BLaER1 treated with 17β-estradiol and CSF1 and Interleukin-3, amounts not matched to agents 10 nM and 100 nM (cell line): Measurements from ENCODE around the gene CD164.

ENCODE experiments used
- H3K27ac ChIP-seq, 11 experiments: shearing (Covaris generic); formaldehyde crosslinking; 2 replicates each; pipeline ENCODE4 v1.8.1; 2022
- H3K27me3 ChIP-seq, 11 experiments: shearing (Covaris generic); formaldehyde crosslinking; 2 replicates each; pipeline ENCODE4 v1.8.1; 2022
- H3K36me3 ChIP-seq, 11 experiments: shearing (Covaris generic); formaldehyde crosslinking; 2 replicates each; pipeline ENCODE4 v1.8.1; 2022
- H3K4me1 ChIP-seq, 10 experiments: shearing (Covaris generic); formaldehyde crosslinking; 2 replicates each; pipeline ENCODE4 v1.8.1; 2022
- H3K4me2 ChIP-seq, 11 experiments: shearing (Covaris generic); formaldehyde crosslinking; 2 replicates each; pipeline ENCODE4 v1.8.1; 2022
- H3K4me3 ChIP-seq, 10 experiments: shearing (Covaris generic); formaldehyde crosslinking; 2 replicates each; pipeline ENCODE4 v1.8.1; 2022
- H3K9ac ChIP-seq, 11 experiments: shearing (Covaris generic); formaldehyde crosslinking; 2 replicates each; pipeline ENCODE4 v1.8.1; 2022
- H3K9me3 ChIP-seq, 11 experiments: shearing (Covaris generic); formaldehyde crosslinking; replicated peaks in 1 of 11; 2 replicates each; pipeline ENCODE4 v1.8.1; 2022
- H4K20me1 ChIP-seq, 11 experiments: shearing (Covaris generic); formaldehyde crosslinking; 2 replicates each; pipeline ENCODE4 v1.8.1; 2022
- Cebpa-rat ChIP-seq, 11 experiments: shearing (Covaris generic); IDR thresholded peaks; 2 replicates each; pipeline ENCODE4 v1.8.1; 2022

The CD164 gene

GRCh38 chr6:109358204-109358603 lies 24.1 kb downstream of the CD164 start:
- Histone ChIP-seq H3K27ac (no peak overlapping the region), H3K36me3 (peaks cover 84 to 97% (median 92%) of the 10 kb centered on the region in 11 experiments), H3K4me3 (no peak overlapping the region), H3K9ac (no peak overlapping the region), H3K27me3 (no peaks in the 10 kb centered on the region), H3K9me3 (peaks cover 70 to 76% (median 75%) of the 10 kb centered on the region in 11 experiments), H4K20me1 (peaks cover 0 to 31% (median 3%) of the 10 kb centered on the region in 11 experiments; a peak in 7 of 22 replicates), H3K4me2 (no peak overlapping the region), H3K4me1 (peaks cover 0 to 19% (median 7%) of the 10 kb centered on the region in 10 experiments; a peak in 12 of 20 replicates)
- no peak for TF ChIP-seq Cebpa-rat (IDR thresholded peaks at IDR 0.05)

- Histone ChIP-seq H3K4me3 (no peak overlapping the region), H3K4me2 (no peak overlapping the region), H3K36me3 (peaks cover 64 to 81% (median 73%) of the 10 kb centered on the region in 11 experiments), H3K27me3 (no peaks in the 10 kb centered on the region), H4K20me1 (peaks cover 0 to 12% (median 0%) of the 10 kb centered on the region in 11 experiments; a peak in 3 of 22 replicates), H3K4me1 (peaks cover 17 to 38% (median 21%) of the 10 kb centered on the region in 10 experiments), H3K9me3 (peaks cover 53 to 56% (median 56%) of the 10 kb centered on the region in 11 experiments), H3K27ac (no peak overlapping the region), H3K9ac (no peak overlapping the region)
- no peak for TF ChIP-seq Cebpa-rat (IDR thresholded peaks at IDR 0.05)
Measured at GRCh38 chr6:109356237-109356636, 26.0 kb downstream of the CD164 start.

DNA sequence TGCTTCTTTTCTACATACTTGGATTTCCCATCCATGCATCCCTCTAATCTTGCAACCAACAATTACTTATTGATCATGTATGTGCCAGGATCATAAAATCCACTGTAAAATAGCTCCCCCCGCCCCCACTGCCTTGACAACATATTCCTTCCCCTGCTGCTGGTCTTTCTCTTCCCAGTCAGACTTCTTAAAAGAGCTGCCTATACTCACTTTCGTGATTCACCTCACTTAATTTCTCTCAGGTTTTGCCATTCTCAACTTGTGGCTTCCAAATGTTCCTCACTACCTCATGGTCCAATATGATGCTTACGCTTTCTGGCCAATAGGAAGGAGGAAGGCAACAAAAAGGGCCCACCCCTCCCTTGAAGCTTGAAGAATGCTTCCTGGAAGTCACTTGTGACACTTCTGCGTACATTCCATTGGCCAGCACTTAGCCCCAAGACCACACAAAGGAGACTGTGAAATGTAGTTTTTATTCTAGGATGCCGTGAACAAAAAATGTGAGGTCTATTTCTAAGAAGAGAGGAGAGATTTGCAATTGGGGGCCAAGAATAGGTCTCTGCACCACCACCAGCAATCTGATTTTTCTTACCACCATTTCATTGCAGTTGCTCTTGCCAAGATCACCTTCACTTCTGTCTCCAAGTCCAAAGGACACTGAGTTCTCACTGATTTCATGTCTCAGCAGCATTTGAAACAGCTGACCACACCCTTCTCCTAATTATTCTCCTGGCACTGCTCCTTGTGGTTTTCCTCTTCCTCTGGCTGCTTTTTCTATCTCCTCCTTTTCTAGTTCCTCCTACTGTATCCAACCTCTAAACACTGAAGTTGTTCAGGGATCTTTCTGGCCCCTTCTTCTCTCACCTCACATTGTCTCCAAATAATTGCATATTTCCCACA lies 30.8 kb downstream of the CD164 start:
- H3K27me3 ChIP-seq: no peaks in the 10 kb centered on the region
- peak overlapping the region in 4 of 10 experiments; percentile 4 to 32 (median 23); a peak in 6 of 20 replicates for H3K4me3 ChIP-seq
- H3K9ac ChIP-seq: peak overlapping the region in 4 of 11 experiments; percentile 16 to 39 (median 22); a peak in 5 of 22 replicates
- no peaks in the 10 kb centered on the region for H4K20me1 ChIP-seq
- peaks cover 16 to 46% (median 28%) of the 10 kb centered on the region in 11 experiments for H3K36me3 ChIP-seq
- H3K9me3 ChIP-seq: peaks cover 8 to 9% (median 9%) of the 10 kb centered on the region in 11 experiments
- H3K4me2 ChIP-seq: peak overlapping the region; percentile 59 to 95 (median 80)
- H3K27ac ChIP-seq: peak overlapping the region in 5 of 11 experiments; percentile 11 to 42 (median 27); a peak in 6 of 22 replicates
- TF ChIP-seq Cebpa-rat (IDR thresholded peaks at IDR 0.05): no peak
- H3K4me1 ChIP-seq: peaks cover 13 to 76% (median 44%) of the 10 kb centered on the region in 10 experiments

DNA sequence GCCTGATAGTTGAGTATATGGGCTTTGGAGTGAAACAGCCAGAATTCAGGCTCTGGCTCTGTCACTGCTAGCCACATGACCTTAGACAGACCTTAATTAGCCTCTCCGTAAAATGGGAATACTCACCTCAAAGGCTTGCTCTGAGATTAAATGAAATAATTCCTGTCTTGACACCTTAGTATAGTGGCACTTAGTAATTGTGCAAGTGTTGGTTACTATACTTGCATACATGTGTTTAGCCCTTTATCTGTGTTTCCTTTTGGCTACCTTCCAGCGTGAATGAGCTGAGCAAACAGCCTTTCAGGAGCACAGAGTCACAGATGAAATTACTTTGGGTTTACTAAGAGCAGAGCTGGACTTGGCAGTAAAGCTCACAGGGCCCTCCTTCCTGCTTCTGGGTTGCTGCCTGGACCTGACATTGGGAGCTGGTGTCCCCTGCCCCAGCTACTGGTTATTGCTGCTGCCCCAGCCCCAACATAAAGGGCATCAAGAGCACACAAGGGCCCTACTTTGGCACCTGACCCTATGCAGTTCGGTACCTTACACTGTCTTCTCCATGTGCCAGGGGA lies 32.8 kb downstream of the CD164 start:
- no peaks in the 10 kb centered on the region for H4K20me1 ChIP-seq
- H3K4me3 ChIP-seq: no peak overlapping the region
- H3K9me3 ChIP-seq: no peaks in the 10 kb centered on the region
- no peak overlapping the region for H3K27ac ChIP-seq
- peaks cover 17 to 87% (median 48%) of the 10 kb centered on the region in 10 experiments for H3K4me1 ChIP-seq
- no peaks in the 10 kb centered on the region for H3K27me3 ChIP-seq
- no peak for TF ChIP-seq Cebpa-rat (IDR thresholded peaks at IDR 0.05)
- H3K9ac ChIP-seq: no peak overlapping the region
- H3K36me3 ChIP-seq: peaks cover 6 to 27% (median 12%) of the 10 kb centered on the region in 11 experiments; a peak in 12 of 22 replicates
- H3K4me2 ChIP-seq: peak overlapping the region in 7 of 11 experiments; percentile 1 to 95 (median 85); a peak in 12 of 22 replicates

GRCh38 chr6:109348226-109348625 lies 34.0 kb downstream of the CD164 start:
- Histone ChIP-seq H4K20me1 (no peaks in the 10 kb centered on the region), H3K4me2 (peak overlapping the region in 4 of 11 experiments; percentile 16 to 95 (median 68); a peak in 7 of 22 replicates), H3K4me1 (peaks cover 17 to 76% (median 46%) of the 10 kb centered on the region in 10 experiments), H3K4me3 (no peak overlapping the region), H3K27ac (no peak overlapping the region), H3K9ac (no peak overlapping the region), H3K27me3 (no peaks in the 10 kb centered on the region), H3K9me3 (no peaks in the 10 kb centered on the region), H3K36me3 (peaks cover 0 to 16% (median 2%) of the 10 kb centered on the region in 11 experiments; a peak in 7 of 22 replicates)
- no peak for TF ChIP-seq Cebpa-rat (IDR thresholded peaks at IDR 0.05)

DNA sequence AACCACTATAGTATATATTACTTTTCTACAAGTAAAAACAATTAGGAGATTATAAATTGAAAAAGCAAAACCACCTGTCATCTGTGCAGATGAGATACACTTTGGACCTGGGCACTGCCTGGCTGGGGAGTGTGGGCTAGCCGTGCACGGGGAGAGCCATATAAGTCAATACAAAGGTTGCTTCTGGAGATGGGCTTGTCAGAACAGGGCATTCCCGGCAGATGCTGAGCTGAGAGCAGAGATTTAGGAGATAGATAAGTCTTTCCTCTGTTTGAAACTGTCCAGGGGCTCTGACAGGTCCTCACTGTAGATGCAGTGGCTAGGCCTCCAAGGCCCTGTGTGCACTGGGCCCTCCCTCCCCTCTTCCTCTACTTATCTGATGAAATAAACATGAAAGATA lies 34.5 kb downstream of the CD164 start:
- no peaks in the 10 kb centered on the region for H3K27me3 ChIP-seq
- TF ChIP-seq Cebpa-rat (IDR thresholded peaks at IDR 0.05): no peak
- H3K4me3 ChIP-seq: no peak overlapping the region
- H4K20me1 ChIP-seq: no peaks in the 10 kb centered on the region
- H3K4me2 ChIP-seq: peak overlapping the region in 3 of 11 experiments; percentile 45 to 95 (median 91); a peak in 6 of 22 replicates
- H3K9me3 ChIP-seq: no peaks in the 10 kb centered on the region
- H3K27ac ChIP-seq: no peak overlapping the region
- H3K36me3 ChIP-seq: peaks cover 0 to 16% (median 0%) of the 10 kb centered on the region in 11 experiments; a peak in 7 of 22 replicates
- H3K4me1 ChIP-seq: peaks cover 17 to 72% (median 42%) of the 10 kb centered on the region in 10 experiments
- peak overlapping the region in 1 of 11 experiments; percentile 4; a peak in 1 of 22 replicates for H3K9ac ChIP-seq

DNA sequence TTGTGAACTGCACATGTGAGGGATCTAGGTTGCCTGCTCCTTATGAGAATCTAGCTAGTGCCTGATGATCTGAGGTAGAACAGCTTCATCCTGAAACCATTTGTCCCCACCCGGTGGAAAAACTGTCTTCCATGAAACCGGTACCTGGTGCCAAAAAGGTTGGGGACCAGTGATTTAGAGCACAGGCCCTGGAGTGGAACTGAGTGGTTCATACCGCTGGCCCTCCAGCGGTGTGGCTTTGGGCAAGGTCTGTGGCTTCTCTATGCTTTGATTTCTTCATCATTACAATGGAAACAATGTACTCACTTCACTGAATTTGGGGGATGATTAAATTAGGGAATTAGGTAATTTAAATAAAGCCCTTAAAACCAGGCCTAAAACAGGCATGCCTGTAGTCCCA lies 36.3 kb downstream of the CD164 start:
- H3K9ac ChIP-seq: no peak overlapping the region
- no peaks in the 10 kb centered on the region for H3K27me3 ChIP-seq
- H3K4me1 ChIP-seq: peaks cover 0 to 54% (median 24%) of the 10 kb centered on the region in 10 experiments; a peak in 17 of 20 replicates
- no peak overlapping the region for H3K27ac ChIP-seq
- TF ChIP-seq Cebpa-rat (IDR thresholded peaks at IDR 0.05): no peak
- peak overlapping the region in 5 of 11 experiments; percentile 3 to 24 (median 10); a peak in 2 of 22 replicates for H3K4me2 ChIP-seq
- H3K4me3 ChIP-seq: no peak overlapping the region
- H4K20me1 ChIP-seq: no peaks in the 10 kb centered on the region
- peaks cover 0 to 11% (median 0%) of the 10 kb centered on the region in 11 experiments; a peak in 7 of 22 replicates for H3K36me3 ChIP-seq
- H3K9me3 ChIP-seq: no peaks in the 10 kb centered on the region

DNA sequence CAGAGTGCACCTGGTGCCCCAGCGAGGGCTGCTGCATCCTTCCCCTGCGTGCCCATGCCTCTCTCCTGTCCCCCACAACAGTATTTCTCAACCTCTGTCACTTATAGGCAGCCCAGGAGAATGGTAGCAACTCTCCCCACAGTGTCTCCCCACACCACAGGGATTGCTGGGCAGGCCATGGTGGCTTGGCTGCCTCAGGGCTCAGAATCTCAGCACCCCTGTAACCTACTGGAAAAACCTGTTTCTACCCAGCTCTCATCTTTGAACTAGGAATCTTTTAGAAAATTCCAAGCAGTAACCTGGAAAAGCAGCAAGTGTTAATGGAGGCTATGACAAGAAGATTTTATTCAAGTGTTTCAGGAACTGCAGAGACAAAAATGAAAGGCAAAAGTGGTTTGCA lies 38.0 kb downstream of the CD164 start:
- no peak overlapping the region for H3K27ac ChIP-seq

GRCh38 chr6:109343518-109343917 lies 38.7 kb downstream of the CD164 start:
- no peak overlapping the region for H3K4me2 ChIP-seq
- no peaks in the 10 kb centered on the region for H4K20me1 ChIP-seq
- no peaks in the 10 kb centered on the region for H3K27me3 ChIP-seq
- H3K4me1 ChIP-seq: peaks cover 6 to 29% (median 18%) of the 10 kb centered on the region in 10 experiments; a peak in 15 of 20 replicates
- no peak overlapping the region for H3K9ac ChIP-seq
- no peak overlapping the region for H3K27ac ChIP-seq
- H3K36me3 ChIP-seq: no peaks in the 10 kb centered on the region
- TF ChIP-seq Cebpa-rat (IDR thresholded peaks at IDR 0.05): no peak
- H3K9me3 ChIP-seq: no peaks in the 10 kb centered on the region
- no peak overlapping the region for H3K4me3 ChIP-seq

More for the DNA sequence above, 38.0 kb downstream of the CD164 start:
- Histone ChIP-seq H3K27me3 (no peaks in the 10 kb centered on the region), H3K4me2 (no peak overlapping the region), H3K9ac (no peak overlapping the region), H4K20me1 (no peaks in the 10 kb centered on the region), H3K4me3 (no peak overlapping the region), H3K9me3 (no peaks in the 10 kb centered on the region), H3K4me1 (peaks cover 6 to 36% (median 18%) of the 10 kb centered on the region in 10 experiments; a peak in 15 of 20 replicates), H3K36me3 (no peaks in the 10 kb centered on the region)
- TF ChIP-seq Cebpa-rat (IDR thresholded peaks at IDR 0.05): no peak
